EH (cell line): Measurements from ENCODE around the gene MAST4.

Source experiments
- DNase-seq: peaks from one replicate; pipeline ENCODE4 v3.0.0-alpha.2; 2015; ENCODE audit warnings: low read depth

Gene MAST4

DNA sequence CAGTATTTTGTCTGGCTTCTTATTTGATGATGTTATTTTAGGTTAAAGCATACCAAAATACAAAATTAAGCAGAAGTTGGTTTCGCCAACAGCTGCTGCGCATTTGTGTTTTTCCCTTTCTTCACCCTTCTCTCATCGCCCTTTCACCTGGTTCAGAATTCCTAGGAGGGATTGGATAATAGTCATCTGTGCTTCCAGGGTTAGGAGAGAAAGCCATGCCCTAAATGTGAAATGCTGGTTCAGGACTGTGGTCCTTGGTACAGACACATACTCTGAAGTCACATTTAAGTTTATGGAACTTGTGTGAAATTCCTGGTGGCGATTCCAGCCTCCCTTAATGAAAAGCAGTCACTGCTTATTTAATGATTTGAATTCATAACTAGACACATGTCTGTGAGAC is 7.7 kb downstream of the MAST4 start:
- no peak for DNase-seq

DNA sequence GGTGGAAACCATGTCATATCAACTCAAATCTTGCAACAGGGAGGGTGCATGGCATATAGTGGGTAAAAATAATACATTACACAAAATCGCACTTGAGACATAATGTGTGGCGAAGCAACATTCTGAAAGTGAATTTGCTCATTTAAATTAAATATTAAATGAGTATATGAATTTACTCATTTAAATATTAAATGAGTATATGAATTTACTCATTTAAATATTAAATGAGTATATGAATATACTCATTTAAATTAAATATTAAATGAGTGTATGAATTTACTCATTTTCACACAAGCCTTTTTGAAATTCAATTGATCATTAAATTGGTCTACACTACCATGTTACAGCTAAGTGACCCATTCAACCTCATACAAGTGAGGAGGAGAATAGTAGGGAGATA is 10.5 kb downstream of the MAST4 start:
- DNase-seq: no peak

- DNase-seq: no peak
Measured at GRCh38 chr5:66608501-66608900, 12.3 kb downstream of the MAST4 start.

DNA sequence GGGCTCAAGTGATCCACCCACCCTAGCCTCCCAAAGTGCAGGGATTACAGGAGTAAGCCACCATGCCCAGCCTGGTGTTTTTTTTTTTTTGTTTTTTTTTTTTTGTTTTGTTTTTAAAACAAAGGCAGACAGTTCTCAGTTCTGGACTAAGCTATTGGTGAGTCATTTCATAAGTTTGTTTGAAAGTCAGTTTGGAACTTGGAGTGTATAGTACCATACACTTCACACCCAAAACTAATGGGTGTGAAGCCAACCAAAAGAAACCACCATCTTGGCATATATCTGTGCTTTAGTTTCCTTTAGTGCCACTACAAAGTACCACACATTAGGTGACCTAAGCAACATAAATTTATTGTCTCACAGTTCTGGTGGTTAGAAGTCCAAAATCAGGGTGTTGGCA is 13.4 kb downstream of the MAST4 start:
- DNase-seq: no peak

- DNase-seq: no peak
Measured at GRCh38 chr5:66612226-66612625, 16.0 kb downstream of the MAST4 start.

GRCh38 chr5:66615136-66615535 is 18.9 kb downstream of the MAST4 start:
- DNase-seq: no peak

DNA sequence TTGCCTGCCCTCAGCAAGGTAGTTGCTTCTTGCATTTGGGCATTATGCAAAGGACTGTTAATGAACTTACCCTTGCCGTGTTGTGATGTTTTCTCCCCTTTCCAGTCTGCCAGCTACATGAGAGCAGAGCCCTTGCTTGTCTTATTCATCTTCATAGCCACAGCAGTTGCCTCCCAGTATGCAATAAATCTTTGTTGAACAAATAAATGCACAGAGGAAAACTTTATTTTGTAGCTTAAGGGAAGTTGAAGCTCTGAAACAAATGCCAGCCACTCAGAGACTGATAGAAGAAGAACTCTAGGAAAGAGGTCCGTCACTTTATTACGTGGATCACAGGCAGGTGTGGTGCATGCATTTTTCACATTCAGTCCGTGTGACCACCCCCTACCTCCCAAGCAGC is 19.7 kb downstream of the MAST4 start:
- DNase-seq: no peak

DNA sequence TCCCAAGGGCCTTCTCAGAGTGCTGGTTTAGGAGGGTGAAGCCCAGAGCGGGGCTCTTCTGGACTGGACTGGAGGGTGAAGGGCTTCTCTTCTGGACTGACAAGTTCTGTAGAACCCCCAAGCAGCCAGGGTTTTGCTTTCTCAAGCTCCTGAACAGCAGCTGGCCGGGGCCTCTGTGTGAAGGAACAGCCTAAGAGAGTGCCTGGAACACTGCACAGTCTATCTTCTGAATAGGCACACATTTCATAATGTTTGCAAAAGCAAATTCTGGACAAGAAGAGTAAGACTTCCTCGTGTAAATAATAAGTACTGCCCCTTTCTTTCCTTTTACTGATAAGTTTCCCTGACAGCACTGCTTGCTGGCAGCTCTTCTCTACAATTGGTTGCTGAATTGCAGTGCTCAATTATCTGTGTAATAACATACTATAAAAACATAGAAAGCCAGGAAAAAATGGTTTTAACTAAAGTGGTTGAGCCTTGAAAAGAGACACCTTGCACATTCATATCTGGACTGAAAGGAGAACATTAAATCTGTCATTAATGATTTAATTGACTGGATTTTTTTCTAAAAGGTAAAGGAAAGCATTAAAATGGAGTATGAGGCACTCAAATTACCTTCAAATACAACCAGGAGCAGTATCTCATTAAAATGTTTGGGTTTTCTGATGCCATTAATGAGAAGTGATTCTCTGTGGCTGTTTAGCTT is 20.5 kb downstream of the MAST4 start:
- DNase-seq: no peak

DNA sequence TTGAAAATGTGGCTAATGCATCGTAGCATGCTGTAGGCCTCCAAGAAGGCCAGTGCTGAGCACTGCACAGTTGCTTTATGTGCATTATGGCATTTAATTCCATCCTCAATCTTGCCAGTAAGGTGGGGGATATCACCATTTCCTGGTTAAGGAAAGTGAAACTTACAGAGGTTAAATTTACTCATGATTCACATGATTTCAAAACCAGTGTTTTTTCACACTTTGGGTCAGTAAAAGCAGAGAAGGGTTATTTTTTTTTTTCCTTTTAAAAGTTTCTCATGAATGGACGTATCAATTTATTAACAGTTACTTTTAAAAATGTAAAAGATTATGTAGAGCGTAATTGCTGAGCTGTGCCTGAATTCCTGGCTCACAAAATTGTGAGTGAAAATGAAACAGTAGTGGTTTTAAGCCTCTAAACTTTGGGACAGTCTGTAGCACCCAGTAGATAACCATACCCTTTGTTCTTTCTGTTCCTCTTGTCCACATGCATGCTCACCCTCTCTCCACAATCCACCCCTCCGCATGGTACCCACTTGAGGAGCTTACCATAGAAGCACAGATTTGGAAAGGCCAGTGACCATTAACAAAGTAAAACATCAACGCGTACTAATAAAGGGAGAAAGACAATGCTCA is 21.2 kb downstream of the MAST4 start:
- no peak for DNase-seq

DNA sequence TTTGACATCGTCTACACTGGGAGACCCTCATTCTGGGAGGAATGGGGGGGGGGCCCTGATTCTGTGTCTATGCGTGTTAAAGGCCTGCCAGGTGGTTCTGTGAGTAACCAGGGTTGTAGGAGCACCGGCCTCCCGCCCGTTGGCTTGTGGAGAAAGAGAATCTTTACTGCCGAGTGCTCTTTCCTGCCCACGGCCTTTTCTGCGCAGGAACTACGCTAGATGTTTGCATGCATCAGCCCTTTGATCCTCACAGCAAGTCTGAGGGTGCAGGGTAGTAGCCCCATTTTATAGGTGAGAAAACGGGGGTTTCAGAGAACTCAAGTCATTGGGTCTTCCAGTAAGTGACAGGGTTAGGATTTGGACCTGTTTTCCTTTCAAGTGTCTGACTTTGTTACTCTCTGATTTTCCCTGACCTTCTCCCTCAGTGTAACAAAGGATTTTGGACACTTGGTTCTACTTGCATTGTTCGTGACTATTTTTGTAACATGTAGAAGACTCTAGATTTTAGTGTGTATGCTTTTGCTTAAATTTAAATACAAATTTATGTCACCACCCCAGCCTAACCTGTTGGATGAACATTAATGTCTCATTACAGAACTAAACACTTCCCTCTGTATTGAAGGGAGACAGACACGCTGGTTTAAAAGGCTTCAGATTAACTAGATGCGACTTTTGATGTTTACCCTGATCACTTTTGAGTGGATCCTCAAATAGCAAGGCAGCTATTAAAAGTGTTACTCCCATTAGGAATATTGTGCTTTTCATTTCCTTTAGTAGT is 22.0 kb downstream of the MAST4 start:
- DNase-seq: no peak

DNA sequence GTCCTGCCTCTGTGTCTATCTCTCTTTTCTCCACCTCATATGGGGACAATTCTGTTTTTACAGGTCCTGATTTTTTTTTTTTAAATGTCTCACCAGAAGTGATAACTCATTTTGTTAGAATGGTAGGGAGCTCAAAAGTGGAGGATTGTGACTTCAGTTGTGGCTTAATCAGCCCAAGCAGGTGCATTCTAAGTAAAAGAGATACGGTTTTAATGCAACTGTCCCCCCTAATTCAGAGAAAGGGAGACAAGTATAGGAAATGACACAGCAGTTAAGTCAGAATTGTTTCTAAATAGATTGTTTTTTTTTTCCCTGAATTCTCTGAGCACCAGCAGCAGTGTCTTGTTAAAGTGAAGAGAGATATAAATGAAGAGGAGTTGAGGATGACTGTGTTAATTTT is 24.5 kb downstream of the MAST4 start:
- DNase-seq: no peak

GRCh38 chr5:66621146-66621545 is 25.0 kb downstream of the MAST4 start:
- DNase-seq: peak; percentile 3

GRCh38 chr5:66621736-66622135 is 25.5 kb downstream of the MAST4 start:
- no peak for DNase-seq

DNA sequence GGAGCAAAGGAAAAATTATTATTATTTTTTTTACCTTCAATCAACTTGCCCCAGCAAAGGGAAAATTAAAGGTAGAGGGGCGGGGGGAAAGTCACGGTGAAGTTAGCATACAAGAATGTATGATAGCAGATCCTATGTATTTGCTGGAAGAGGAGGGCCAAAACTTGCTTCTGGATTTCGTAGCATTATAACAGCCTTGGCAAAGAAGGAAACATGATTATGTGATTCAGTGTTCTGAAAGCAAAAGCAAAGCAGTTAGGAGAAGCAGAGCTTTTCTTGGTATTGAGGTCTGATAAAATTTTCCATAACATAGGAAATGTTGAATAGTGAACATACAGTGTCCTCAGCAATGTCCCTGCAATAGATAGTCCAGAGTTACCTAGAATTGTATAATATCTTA is 32.4 kb downstream of the MAST4 start:
- DNase-seq: no peak

- no peak for DNase-seq
Measured at GRCh38 chr5:66629446-66629845, 33.3 kb downstream of the MAST4 start.

- no peak for DNase-seq
Measured at GRCh38 chr5:66633754-66634153, 37.6 kb downstream of the MAST4 start.

DNA sequence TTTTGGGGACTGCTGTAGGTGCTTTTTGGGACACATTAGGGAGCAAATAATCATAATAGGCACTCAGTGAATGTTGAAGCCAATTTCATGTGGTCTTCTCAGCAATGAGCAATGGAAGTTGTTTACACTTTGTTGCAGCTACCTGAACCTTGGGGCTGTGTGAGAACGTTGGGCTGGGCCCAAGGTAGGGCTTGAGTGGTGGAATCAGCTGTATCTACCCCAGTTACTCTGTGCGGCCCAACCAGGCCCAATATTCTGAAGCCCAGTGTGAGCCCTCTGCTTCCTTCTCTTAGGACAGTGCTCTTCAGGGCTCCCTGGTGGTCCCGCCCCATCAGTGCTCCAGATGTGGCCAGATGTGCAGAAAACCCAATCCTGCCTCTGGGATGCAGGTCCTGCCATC is 38.4 kb downstream of the MAST4 start:
- no peak for DNase-seq

DNA sequence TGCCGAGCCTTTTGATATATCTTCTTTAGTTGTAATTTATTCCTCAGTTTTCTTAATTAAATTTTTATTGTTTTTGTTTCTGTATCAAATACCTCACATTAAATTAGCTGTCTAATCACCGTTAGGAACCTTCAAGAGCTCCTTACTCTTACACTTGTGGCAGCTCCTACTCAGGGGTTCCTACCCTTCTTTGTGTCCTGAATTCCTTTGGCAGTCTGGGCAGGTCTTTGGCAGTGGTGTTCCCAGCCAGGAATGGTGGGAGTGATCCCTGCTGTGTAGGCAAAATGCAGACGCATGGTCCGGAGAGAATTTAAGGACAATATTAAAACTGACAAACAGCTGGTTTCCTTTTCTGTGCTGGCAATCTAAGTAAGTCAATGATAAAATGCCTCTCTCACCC is 41.8 kb downstream of the MAST4 start:
- DNase-seq: no peak

DNA sequence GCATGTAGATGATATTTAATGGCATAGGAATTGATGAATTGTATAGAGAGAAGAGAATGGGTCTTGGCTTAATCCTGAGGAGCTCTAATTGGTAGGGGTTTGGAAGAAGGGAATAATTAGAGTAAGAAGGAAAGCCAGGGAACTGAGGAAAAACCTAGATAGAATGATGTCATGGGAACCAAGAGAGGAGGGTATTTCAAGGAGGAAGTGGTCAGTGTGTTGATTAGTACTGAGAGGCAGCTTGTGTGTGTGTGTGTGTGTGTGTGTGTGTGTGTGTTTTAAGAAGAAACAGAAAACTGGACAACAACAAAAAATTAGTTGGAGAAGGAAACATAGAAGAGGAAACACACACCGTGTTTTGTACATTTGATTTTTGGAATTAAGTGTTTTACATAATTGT is 42.8 kb downstream of the MAST4 start:
- no peak for DNase-seq

DNA sequence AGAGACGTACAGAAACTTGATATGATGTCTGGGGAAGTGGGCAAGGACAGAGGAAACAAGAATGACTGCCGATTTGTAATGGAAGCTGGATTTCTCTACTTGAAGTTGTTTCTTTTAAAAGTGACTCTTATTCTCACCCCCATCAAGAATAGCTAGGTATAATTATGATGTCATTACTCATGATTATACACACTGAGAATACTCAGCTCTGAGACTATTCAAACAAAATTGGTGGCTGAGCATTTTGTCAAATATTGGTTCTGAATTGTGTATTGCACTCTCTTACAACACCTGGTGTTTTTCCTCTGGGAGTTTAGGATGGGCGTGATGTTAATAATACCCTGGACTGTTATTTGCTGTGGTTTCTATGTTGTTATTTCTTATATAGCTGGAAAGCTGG is 46.3 kb downstream of the MAST4 start:
- no peak for DNase-seq

DNA sequence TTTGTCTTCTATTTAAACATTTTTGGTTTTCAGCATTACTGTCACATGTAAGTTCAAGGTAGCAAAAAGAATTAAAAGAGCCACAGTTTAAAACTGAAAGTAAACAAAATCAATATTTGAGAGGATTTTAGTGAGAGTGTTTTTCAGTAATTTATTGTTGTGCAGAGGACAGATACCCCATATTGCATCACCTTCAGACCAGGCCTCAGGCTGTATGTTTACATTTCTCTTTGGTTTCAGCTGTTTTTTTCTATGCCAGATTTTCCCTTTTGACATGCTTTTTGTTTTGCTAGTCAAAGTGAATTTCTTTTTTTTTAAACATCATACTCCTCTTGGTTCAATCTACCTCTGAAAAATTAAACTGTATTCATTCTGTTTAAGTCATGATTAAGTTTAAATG is 47.2 kb downstream of the MAST4 start:
- no peak for DNase-seq

GRCh38 chr5:66644111-66644510 is 47.9 kb downstream of the MAST4 start:
- no peak for DNase-seq

DNA sequence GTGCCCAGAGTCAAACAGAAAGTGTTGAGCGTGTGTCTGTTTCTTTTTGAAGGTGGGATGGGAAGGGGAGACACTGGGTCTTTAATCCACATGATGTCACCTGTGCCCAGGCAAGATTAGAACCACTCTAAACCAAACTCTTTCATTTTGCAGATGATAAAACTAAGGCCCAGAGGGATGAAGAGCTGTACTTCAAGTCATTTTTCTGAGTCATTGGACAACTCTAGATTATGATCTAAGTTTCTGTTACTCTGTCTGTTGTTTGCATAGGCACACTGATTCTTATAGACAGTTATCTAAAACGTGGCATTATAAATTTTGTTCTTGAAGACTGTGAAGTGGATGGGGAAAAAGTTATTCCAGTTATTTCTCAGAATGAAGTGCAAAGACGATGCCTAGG is 48.8 kb downstream of the MAST4 start:
- DNase-seq: no peak
